HCT116 (cell line): Measurements from ENCODE around the gene CNGA1.

Experiments
- CEBPB ChIP-seq: IDR thresholded peaks from 2 replicates; pipeline ENCODE4 v1.6.1; 2012; ENCODE audit warnings: low read depth
- CTCF ChIP-seq, 3 experiments: fragments of 200-600 bp in 1 of 3; sonication (generic) in 1 of 3; IDR thresholded peaks in 2 of 3; conservative IDR thresholded peaks in 1 of 3; 2 replicates each; pipeline ENCODE4 v1.5.1; 2012 to 2017; ENCODE audit warnings: low read depth in 2 of 3, low read length in 2 of 3, antibody characterized with exemption in 1 of 3, borderline replicate concordance in 1 of 3, control low read depth in 1 of 3, mild to moderate bottlenecking in 1 of 3, mixed read lengths in 1 of 3, mixed run types in 1 of 3, moderate library complexity in 1 of 3; ENCODE audit not compliant: insufficient read depth in 1 of 3
- EGR1 ChIP-seq: IDR thresholded peaks from 2 replicates; pipeline ENCODE4 v1.6.1; 2012; ENCODE audit warnings: low read depth
- EZH2 ChIP-seq: fragments of 200-600 bp; sonication (generic); IDR thresholded peaks from 2 replicates; pipeline ENCODE4 v1.6.1; 2017; ENCODE audit warnings: antibody characterized with exemption, mixed run types
- FOSL1 ChIP-seq: IDR thresholded peaks from 2 replicates; pipeline ENCODE4 v1.6.1; 2012; ENCODE audit warnings: low read depth
- MAX ChIP-seq: IDR thresholded peaks from 2 replicates; pipeline ENCODE4 v1.6.1; 2012
- POLR2A ChIP-seq: IDR thresholded peaks from 2 replicates; pipeline ENCODE4 v1.7.0; 2011; ENCODE audit warnings: borderline replicate concordance; ENCODE audit not compliant: insufficient read depth, insufficient read length; ENCODE audit errors: extremely low read depth
- POLR2AphosphoS5 ChIP-seq: IDR thresholded peaks from 2 replicates; pipeline ENCODE4 v1.6.1; 2011; ENCODE audit warnings: mild to moderate bottlenecking, low read depth, low read length, moderate library complexity
- RAD21 ChIP-seq: IDR thresholded peaks from 2 replicates; pipeline ENCODE4 v1.6.1; 2012; ENCODE audit warnings: low read depth, mild to moderate bottlenecking
- REST ChIP-seq: IDR thresholded peaks from 2 replicates; pipeline ENCODE4 v1.6.1; 2012; ENCODE audit warnings: low read depth
- SP1 ChIP-seq: IDR thresholded peaks from 2 replicates; pipeline ENCODE4 v1.6.1; 2012; ENCODE audit warnings: low read depth
- YY1 ChIP-seq: IDR thresholded peaks from 2 replicates; pipeline ENCODE4 v1.6.1; 2011; ENCODE audit warnings: low read length, low read depth, moderate library complexity, mild to moderate bottlenecking; ENCODE audit not compliant: insufficient replicate concordance; ENCODE audit errors: extremely low read depth
- ZBTB33 ChIP-seq: IDR thresholded peaks from 2 replicates; pipeline ENCODE4 v1.6.1; 2011; ENCODE audit warnings: mild to moderate bottlenecking, low read length, moderate library complexity; ENCODE audit not compliant: insufficient replicate concordance; ENCODE audit errors: extremely low read depth

GRCh38 chr4:47942081-47942819 lies 74.2 kb downstream of the CNGA1 start:
- TF ChIP-seq EGR1 (no peak), CTCF (IDR thresholded peaks at IDR 0.05 in 2 of 3, conservative IDR thresholded peaks at IDR 0.05 in 1 of 3; ENCODE audit: borderline replicate concordance in 1 of 3, insufficient read depth in 1 of 3, low read depth in 2 of 3, low read length in 2 of 3) (no peak), REST (no peak), EZH2 (no peak), MAX (no peak), ZBTB33 (no peak), CEBPB (no peak), YY1 (no peak), POLR2A (no peak), FOSL1 (no peak), POLR2AphosphoS5 (no peak), RAD21 (no peak), SP1 (no peak)
